Measurements from ENCODE around the gene CYB5A.

The CYB5A gene

GRCh38 chr18:74261053-74261713, 30.6 kb downstream of the CYB5A start:
- Histone ChIP-seq H3K9me2 (replicated peaks; ENCODE audit: insufficient read depth, low read length) (no peaks in the 10 kb centered on the region), H3K4me2 (ENCODE audit: low read depth, low read length) (no peak overlapping the region), H4K20me1 (ENCODE audit: insufficient read depth, low read length) (no peaks in the 10 kb centered on the region), H3K9ac (ENCODE audit: low read length) (no peak overlapping the region), H3K9me3 (replicated peaks; ENCODE audit: insufficient read depth, low read length) (no peaks in the 10 kb centered on the region), H3F3A (ENCODE audit: insufficient read depth, low read length) (no peaks in the 10 kb centered on the region), H2AFZ (ENCODE audit: low read length) (no peak overlapping the region), H3K4me1 (ENCODE audit: low read length) (no peaks in the 10 kb centered on the region), H3K27me3 (replicated peaks; ENCODE audit: insufficient read depth, low read length) (no peaks in the 10 kb centered on the region), H3K79me2 (ENCODE audit: low read length) (peaks cover 3% of the 10 kb centered on the region; the same call in 1 of the 2 replicates), H3K4me3 (ENCODE audit: low read length) (no peak overlapping the region), H3K27ac (ENCODE audit: low read length) (no peak overlapping the region), H3K36me3 (replicated peaks; ENCODE audit: insufficient read depth, low read length) (no peaks in the 10 kb centered on the region; the same call in 1 of the 2 replicates)
- no peak for DNase-seq
- TF ChIP-seq EZH2 (optimal IDR thresholded peaks at IDR 0.05; ENCODE audit: low read depth, low read length), result no peak
- TF ChIP-seq, protein P1, sequence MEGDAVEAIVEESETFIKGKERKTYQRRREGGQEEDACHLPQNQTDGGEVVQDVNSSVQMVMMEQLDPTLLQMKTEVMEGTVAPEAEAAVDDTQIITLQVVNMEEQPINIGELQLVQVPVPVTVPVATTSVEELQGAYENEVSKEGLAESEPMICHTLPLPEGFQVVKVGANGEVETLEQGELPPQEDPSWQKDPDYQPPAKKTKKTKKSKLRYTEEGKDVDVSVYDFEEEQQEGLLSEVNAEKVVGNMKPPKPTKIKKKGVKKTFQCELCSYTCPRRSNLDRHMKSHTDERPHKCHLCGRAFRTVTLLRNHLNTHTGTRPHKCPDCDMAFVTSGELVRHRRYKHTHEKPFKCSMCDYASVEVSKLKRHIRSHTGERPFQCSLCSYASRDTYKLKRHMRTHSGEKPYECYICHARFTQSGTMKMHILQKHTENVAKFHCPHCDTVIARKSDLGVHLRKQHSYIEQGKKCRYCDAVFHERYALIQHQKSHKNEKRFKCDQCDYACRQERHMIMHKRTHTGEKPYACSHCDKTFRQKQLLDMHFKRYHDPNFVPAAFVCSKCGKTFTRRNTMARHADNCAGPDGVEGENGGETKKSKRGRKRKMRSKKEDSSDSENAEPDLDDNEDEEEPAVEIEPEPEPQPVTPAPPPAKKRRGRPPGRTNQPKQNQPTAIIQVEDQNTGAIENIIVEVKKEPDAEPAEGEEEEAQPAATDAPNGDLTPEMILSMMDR (IDR thresholded peaks at IDR 0.05; ENCODE audit: low read length), result no peak
- no peak for TF ChIP-seq EZH2phosphoT487 (IDR thresholded peaks at IDR 0.05; ENCODE audit: low read length)

DNA sequence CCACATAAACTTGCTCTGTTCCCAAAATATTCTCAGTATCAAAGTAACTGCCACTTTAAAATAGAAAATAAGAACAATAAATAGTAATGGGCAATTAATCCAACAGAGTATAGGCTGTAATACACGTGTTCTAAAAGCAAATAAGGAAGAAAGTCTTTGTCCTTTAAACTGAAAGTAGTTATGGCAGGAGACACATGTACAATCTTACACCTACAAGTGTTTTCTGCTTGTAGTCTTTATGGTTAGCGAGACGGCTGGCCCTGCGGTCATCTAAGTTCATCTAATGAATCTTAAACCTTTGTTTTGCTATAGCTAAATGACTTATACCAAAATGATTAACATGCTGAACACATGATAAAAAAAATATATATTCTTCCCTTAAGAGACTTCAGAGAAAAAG, 32.4 kb downstream of the CYB5A start:
- Histone ChIP-seq H3K79me2 (ENCODE audit: low read length) (no peaks in the 10 kb centered on the region), H3K27ac (ENCODE audit: low read length) (no peak overlapping the region), H3K4me3 (ENCODE audit: low read length) (no peak overlapping the region), H3K4me2 (ENCODE audit: low read depth, low read length) (no peak overlapping the region), H3K9me2 (replicated peaks; ENCODE audit: insufficient read depth, low read length) (no peaks in the 10 kb centered on the region), H3K4me1 (ENCODE audit: low read length) (peaks cover 12% of the 10 kb centered on the region), H3K9ac (ENCODE audit: low read length) (no peak overlapping the region), H3F3A (ENCODE audit: insufficient read depth, low read length) (no peaks in the 10 kb centered on the region; the same call in 1 of the 2 replicates), H3K9me3 (replicated peaks; ENCODE audit: insufficient read depth, low read length) (no peaks in the 10 kb centered on the region), H2AFZ (ENCODE audit: low read length) (no peak overlapping the region), H3K27me3 (replicated peaks; ENCODE audit: insufficient read depth, low read length) (no peaks in the 10 kb centered on the region), H3K36me3 (replicated peaks; ENCODE audit: insufficient read depth, low read length) (no peaks in the 10 kb centered on the region; the same call in 1 of the 2 replicates), H4K20me1 (ENCODE audit: insufficient read depth, low read length) (no peaks in the 10 kb centered on the region)
- DNase-seq, result no peak
- TF ChIP-seq, protein P1 (IDR thresholded peaks at IDR 0.05; ENCODE audit: low read length), result no peak
- no peak for TF ChIP-seq EZH2 (optimal IDR thresholded peaks at IDR 0.05; ENCODE audit: low read depth, low read length)
- TF ChIP-seq EZH2phosphoT487 (IDR thresholded peaks at IDR 0.05; ENCODE audit: low read length), result no peak

DNA sequence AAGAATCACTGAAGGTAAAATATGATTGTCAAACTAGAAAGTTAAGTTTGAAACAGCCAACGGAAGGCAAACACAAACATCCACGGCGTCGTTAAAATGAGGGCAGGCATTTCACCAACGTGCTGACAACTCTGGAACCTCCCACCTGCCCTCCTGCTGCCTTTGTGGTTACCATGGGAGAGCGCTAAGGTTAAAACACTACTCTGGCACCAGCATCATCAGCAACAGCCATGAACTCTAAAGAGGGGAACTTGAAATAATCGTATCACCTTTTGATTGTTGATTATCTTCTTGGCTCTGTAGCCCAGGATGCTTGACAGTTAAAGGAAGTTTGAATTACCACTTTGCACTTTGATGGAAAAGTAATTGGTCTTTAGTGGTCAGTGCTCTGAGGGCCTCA, 34.7 kb downstream of the CYB5A start:
- no peaks in the 10 kb centered on the region for H3K79me2 ChIP-seq (ENCODE audit: low read length)
- no peaks in the 10 kb centered on the region for H3K9me2 ChIP-seq (replicated peaks; ENCODE audit: insufficient read depth, low read length)
- no peak overlapping the region for H3K4me3 ChIP-seq (ENCODE audit: low read length)
- no peak overlapping the region for H2AFZ ChIP-seq (ENCODE audit: low read length)
- no peaks in the 10 kb centered on the region; the same call in 1 of the 2 replicates for H3F3A ChIP-seq (ENCODE audit: insufficient read depth, low read length)
- H3K9ac ChIP-seq (ENCODE audit: low read length), result no peak overlapping the region
- H3K4me2 ChIP-seq (ENCODE audit: low read depth, low read length), result no peak overlapping the region
- no peaks in the 10 kb centered on the region for H3K27me3 ChIP-seq (replicated peaks; ENCODE audit: insufficient read depth, low read length)
- peaks cover 12% of the 10 kb centered on the region for H3K4me1 ChIP-seq (ENCODE audit: low read length)
- no peaks in the 10 kb centered on the region for H4K20me1 ChIP-seq (ENCODE audit: insufficient read depth, low read length)
- H3K27ac ChIP-seq (ENCODE audit: low read length), result no peak overlapping the region
- no peaks in the 10 kb centered on the region; the same call in 1 of the 2 replicates for H3K36me3 ChIP-seq (replicated peaks; ENCODE audit: insufficient read depth, low read length)
- H3K9me3 ChIP-seq (replicated peaks; ENCODE audit: insufficient read depth, low read length), result no peaks in the 10 kb centered on the region
- no peak for DNase-seq
- TF ChIP-seq EZH2 (optimal IDR thresholded peaks at IDR 0.05; ENCODE audit: low read depth, low read length) (no peak), EZH2phosphoT487 (IDR thresholded peaks at IDR 0.05; ENCODE audit: low read length) (no peak)
- TF ChIP-seq, protein P1 (IDR thresholded peaks at IDR 0.05; ENCODE audit: low read length), result no peak
